K562 (cell line): ENCODE data around the gene DHRS7C.

Experiments used
- CBFB ChIP-seq: sonication (generic); formaldehyde crosslinking; IDR thresholded peaks from 2 replicates; pipeline ENCODE4 v1.4.0; 2020; ENCODE audit warnings: mild to moderate bottlenecking, missing genetic modification reagents
- FOXJ2 ChIP-seq: fragments of 200-800 bp; sonication (Bioruptor generic); IDR thresholded peaks from 2 replicates; pipeline ENCODE4 v1.6.1; 2016; ENCODE audit warnings: missing genetic modification characterization, missing compliant biosample characterization
- RBBP5 ChIP-seq: fragments of 200-600 bp; sonication (generic); IDR thresholded peaks from 2 replicates; pipeline ENCODE4 v1.6.1; 2012; ENCODE audit warnings: borderline replicate concordance, mild to moderate bottlenecking, low read length, control low read depth, inconsistent platforms; ENCODE audit not compliant: insufficient read depth, poor library complexity, severe bottlenecking
- ZC3H8 ChIP-seq: fragments of 450-650 bp; IDR thresholded peaks from 2 replicates; pipeline ENCODE4 v1.6.1; 2017
- ZNF121 ChIP-seq: sonication (generic); formaldehyde crosslinking; conservative IDR thresholded peaks from 2 replicates; pipeline ENCODE4 v1.8.0; 2022; ENCODE audit warnings: missing genetic modification reagents
- TF ChIP-seq, protein P1 (sequence below): sonication (generic); formaldehyde crosslinking; IDR thresholded peaks from 2 replicates; pipeline ENCODE4 v1.8.0; 2022; ENCODE audit warnings: mild to moderate bottlenecking, missing genetic modification reagents
- TF ChIP-seq, protein P2 (sequence below): sonication (generic); formaldehyde crosslinking; IDR thresholded peaks from 2 replicates; pipeline ENCODE4 v1.8.0; 2022; ENCODE audit warnings: missing genetic modification reagents, mild to moderate bottlenecking, borderline replicate concordance

DNA sequence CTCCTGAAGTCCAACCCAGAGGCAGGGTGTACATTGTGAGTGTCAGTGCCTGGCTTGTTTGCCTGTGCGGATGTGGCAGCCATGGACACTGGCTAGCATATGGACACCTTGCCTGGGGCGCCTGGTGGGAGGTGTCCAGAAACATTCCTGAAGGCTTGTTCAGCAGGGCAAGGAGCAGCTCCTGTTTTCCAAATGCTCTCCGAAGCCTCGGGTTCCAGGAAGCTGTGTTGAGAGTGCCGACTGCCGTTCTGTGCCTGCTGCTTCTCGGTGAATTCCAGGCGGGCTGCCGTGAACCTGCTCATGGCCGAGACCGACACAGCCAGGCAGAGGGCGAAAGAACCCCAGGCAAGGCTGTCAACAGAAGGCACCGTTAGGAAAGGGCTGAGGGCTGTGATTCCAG is 10.9 kb upstream of the DHRS7C start:
- TF ChIP-seq CBFB (CRISPR knock-in tag) (no peak), ZNF121 (CRISPR knock-in tag) (no peak), ZC3H8 (no peak), FOXJ2 (tag) (no peak), RBBP5 (no peak)
- TF ChIP-seq, protein P1, sequence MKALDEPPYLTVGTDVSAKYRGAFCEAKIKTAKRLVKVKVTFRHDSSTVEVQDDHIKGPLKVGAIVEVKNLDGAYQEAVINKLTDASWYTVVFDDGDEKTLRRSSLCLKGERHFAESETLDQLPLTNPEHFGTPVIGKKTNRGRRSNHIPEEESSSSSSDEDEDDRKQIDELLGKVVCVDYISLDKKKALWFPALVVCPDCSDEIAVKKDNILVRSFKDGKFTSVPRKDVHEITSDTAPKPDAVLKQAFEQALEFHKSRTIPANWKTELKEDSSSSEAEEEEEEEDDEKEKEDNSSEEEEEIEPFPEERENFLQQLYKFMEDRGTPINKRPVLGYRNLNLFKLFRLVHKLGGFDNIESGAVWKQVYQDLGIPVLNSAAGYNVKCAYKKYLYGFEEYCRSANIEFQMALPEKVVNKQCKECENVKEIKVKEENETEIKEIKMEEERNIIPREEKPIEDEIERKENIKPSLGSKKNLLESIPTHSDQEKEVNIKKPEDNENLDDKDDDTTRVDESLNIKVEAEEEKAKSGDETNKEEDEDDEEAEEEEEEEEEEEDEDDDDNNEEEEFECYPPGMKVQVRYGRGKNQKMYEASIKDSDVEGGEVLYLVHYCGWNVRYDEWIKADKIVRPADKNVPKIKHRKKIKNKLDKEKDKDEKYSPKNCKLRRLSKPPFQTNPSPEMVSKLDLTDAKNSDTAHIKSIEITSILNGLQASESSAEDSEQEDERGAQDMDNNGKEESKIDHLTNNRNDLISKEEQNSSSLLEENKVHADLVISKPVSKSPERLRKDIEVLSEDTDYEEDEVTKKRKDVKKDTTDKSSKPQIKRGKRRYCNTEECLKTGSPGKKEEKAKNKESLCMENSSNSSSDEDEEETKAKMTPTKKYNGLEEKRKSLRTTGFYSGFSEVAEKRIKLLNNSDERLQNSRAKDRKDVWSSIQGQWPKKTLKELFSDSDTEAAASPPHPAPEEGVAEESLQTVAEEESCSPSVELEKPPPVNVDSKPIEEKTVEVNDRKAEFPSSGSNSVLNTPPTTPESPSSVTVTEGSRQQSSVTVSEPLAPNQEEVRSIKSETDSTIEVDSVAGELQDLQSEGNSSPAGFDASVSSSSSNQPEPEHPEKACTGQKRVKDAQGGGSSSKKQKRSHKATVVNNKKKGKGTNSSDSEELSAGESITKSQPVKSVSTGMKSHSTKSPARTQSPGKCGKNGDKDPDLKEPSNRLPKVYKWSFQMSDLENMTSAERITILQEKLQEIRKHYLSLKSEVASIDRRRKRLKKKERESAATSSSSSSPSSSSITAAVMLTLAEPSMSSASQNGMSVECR (CRISPR knock-in tag) = no peak
- TF ChIP-seq, protein P2, sequence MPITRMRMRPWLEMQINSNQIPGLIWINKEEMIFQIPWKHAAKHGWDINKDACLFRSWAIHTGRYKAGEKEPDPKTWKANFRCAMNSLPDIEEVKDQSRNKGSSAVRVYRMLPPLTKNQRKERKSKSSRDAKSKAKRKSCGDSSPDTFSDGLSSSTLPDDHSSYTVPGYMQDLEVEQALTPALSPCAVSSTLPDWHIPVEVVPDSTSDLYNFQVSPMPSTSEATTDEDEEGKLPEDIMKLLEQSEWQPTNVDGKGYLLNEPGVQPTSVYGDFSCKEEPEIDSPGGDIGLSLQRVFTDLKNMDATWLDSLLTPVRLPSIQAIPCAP = no peak
